ENCODE measurements around the gene EPHB1.

EPHB1 gene

GRCh38 chr3:135242285-135242684 is 447.2 kb downstream of the EPHB1 start:
- ATAC-seq: no peak

DNA sequence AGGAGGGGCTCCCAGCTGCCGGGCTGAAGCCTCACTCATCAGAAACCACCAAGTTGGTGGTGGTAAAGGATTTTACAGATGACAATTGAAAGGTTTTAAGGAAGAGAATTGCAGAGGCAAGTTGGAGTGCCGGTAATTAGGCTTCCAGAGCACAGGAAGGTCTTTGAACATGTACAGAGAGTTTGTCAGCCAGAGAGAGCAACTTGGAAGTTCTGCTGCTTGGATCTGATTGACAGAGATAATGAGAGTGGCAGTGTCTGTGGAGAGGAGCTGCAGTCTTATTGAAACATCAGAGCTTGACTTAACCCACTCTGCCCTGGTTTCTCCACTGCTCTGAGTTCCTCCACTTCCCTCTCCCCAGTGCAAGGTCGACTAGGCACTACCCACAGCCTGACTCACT is 448.6 kb downstream of the EPHB1 start:
- DNase-seq (no peak), ATAC-seq (no peak)
- Mint-ChIP-seq H3K9me3 (no peaks in the 10 kb centered on the region), H3K27ac (no peak overlapping the region), H3K4me1 (no peaks in the 10 kb centered on the region), H3K4me3 (no peak overlapping the region), H3K27me3 (no peaks in the 10 kb centered on the region)

More at GRCh38 chr3:135242285-135242684, 447.2 kb downstream of the EPHB1 start:
- Mint-ChIP-seq H3K27ac (no peak overlapping the region), H3K4me1 (no peaks in the 10 kb centered on the region), H3K9me3 (no peaks in the 10 kb centered on the region), H3K27me3 (no peaks in the 10 kb centered on the region), H3K4me3 (no peak overlapping the region)
- DNase-seq: no peak

GRCh38 chr3:135246027-135246426 is 451.0 kb downstream of the EPHB1 start:
- Mint-ChIP-seq H3K27ac (no peak overlapping the region), H3K27me3 (no peaks in the 10 kb centered on the region), H3K4me1 (no peaks in the 10 kb centered on the region), H3K4me3 (no peak overlapping the region), H3K9me3 (no peaks in the 10 kb centered on the region)
- DNase-seq: no peak
- no peak for ATAC-seq

- H3K27ac Mint-ChIP-seq: no peak overlapping the region
- ATAC-seq (no peak), DNase-seq (no peak)
- no peaks in the 10 kb centered on the region for H3K9me3 Mint-ChIP-seq
- no peaks in the 10 kb centered on the region for H3K4me1 Mint-ChIP-seq
- H3K27me3 Mint-ChIP-seq: no peaks in the 10 kb centered on the region
- no peak overlapping the region for H3K4me3 Mint-ChIP-seq
These were observed 453.2 kb downstream of the EPHB1 start for GRCh38 chr3:135248213-135248612.

DNA sequence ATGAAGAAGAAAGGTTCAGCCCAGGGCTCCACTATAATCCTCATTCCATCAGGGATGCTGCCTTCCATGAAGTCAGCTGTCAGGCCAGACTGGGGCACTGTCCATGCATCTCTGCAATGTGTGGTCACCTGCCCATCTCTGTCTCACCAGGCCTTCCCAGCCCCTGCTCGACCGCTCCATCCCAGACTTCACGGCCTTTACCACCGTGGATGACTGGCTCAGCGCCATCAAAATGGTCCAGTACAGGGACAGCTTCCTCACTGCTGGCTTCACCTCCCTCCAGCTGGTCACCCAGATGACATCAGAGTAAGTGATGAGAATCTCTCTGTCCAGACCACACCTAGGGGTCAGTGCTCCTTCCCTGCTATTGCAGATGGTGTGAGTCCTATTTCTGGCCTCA is 454.1 kb downstream of the EPHB1 start:
- no peak overlapping the region for H3K4me3 Mint-ChIP-seq
- peak; percentile 37 for ATAC-seq
- H3K27ac Mint-ChIP-seq: no peak overlapping the region
- no peaks in the 10 kb centered on the region for H3K27me3 Mint-ChIP-seq
- no peaks in the 10 kb centered on the region for H3K9me3 Mint-ChIP-seq
- no peak for DNase-seq
- H3K4me1 Mint-ChIP-seq: no peaks in the 10 kb centered on the region

DNA sequence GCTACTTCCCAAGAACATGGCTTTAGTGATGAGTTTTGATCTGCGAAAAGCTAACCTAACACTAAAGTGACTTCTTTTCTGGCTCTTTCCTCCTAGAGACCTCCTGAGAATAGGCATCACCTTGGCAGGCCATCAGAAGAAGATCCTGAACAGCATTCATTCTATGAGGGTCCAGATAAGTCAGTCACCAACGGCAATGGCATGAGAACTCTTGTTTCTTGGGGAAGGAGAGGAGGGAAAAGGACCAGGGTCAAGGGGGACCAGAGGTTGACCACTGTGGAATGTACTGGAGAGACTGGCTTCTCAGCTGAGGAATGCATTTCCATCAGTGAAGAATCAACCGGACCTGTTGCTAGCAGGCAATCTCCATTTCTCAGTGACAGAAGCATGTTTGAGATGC is 463.9 kb downstream of the EPHB1 start:
- H3K4me3 Mint-ChIP-seq: no peak overlapping the region
- peaks cover 0 to 15% of the 10 kb centered on the region in 2 donors for H3K9me3 Mint-ChIP-seq
- peaks cover 5% of the 10 kb centered on the region for H3K27me3 Mint-ChIP-seq
- no peak for ATAC-seq
- no peak overlapping the region for H3K27ac Mint-ChIP-seq
- no peaks in the 10 kb centered on the region for H3K4me1 Mint-ChIP-seq
- no peak for DNase-seq

- no peak for ATAC-seq
- H3K4me1 Mint-ChIP-seq: no peaks in the 10 kb centered on the region
- DNase-seq: no peak
- no peak overlapping the region for H3K27ac Mint-ChIP-seq
- peaks cover 5% of the 10 kb centered on the region for H3K27me3 Mint-ChIP-seq
- H3K4me3 Mint-ChIP-seq: no peak overlapping the region
- H3K9me3 Mint-ChIP-seq: peaks cover 0 to 12% of the 10 kb centered on the region in 2 donors
These were observed 465.0 kb downstream of the EPHB1 start for GRCh38 chr3:135260025-135260424.

DNA sequence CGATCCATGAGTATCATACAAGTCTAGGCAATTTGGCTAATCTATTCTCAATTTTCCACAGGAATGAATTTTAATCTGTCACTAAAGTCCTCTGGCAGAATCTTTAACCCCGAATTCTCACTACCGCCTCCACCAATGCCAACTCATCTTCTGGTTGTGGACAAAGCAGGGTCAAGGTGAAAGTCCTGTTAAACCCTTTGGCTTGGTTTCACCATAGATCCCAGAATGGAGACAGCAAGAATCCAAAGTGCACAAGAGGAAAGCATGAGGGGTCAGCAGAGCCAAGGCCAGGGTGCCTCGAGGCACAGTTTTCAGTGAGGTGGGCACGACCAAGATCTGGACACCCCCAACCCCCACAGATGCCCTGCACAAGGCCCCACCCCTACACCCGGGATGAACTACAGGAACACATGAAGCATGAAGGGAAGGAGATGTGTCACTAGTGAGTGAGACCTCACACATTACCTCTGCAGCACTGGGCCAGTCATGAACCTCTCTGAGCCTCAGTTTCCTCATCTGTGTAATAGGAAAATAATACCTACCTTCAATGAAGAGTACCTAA is 466.2 kb downstream of the EPHB1 start:
- no peak overlapping the region for H3K27ac Mint-ChIP-seq
- peaks cover 6 to 7% of the 10 kb centered on the region in 2 donors for H3K9me3 Mint-ChIP-seq
- H3K4me3 Mint-ChIP-seq: no peak overlapping the region
- no peaks in the 10 kb centered on the region for H3K4me1 Mint-ChIP-seq
- no peak for DNase-seq
- H3K27me3 Mint-ChIP-seq: peaks cover 5% of the 10 kb centered on the region
- no peak for ATAC-seq

GRCh38 chr3:135261916-135262315 is 466.9 kb downstream of the EPHB1 start:
- no peak for DNase-seq
- Mint-ChIP-seq H3K9me3 (peaks cover 6 to 7% of the 10 kb centered on the region in 2 donors), H3K4me1 (no peaks in the 10 kb centered on the region), H3K27me3 (peaks cover 5% of the 10 kb centered on the region), H3K27ac (no peak overlapping the region), H3K4me3 (no peak overlapping the region)
- ATAC-seq: no peak

GRCh38 chr3:135262441-135262840 is 467.4 kb downstream of the EPHB1 start:
- peaks cover 6 to 7% of the 10 kb centered on the region in 2 donors for H3K9me3 Mint-ChIP-seq
- H3K4me1 Mint-ChIP-seq: no peaks in the 10 kb centered on the region
- no peak for DNase-seq
- no peak for ATAC-seq
- H3K27ac Mint-ChIP-seq: no peak overlapping the region
- H3K4me3 Mint-ChIP-seq: no peak overlapping the region
- peaks cover 5% of the 10 kb centered on the region for H3K27me3 Mint-ChIP-seq

DNA sequence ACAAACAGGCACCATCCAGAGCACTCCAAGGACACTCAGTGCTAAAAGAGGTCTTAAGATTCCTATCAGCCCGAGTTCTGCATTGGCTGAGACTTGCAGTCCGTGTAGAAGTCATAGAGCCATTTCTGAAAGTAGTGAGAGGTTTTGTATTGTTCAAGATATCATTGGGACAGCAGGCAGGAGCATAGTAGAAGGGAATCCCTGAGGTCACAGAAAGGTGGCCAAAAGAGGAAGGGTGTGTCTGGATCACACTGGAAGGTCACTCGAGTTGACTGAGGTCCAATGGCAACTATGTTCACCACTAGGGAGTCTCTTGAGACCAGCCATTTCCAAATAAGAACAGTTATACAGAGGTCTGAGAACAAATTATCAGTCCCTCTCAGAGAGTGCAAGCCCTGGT is 468.3 kb downstream of the EPHB1 start:
- peaks cover 5% of the 10 kb centered on the region for H3K27me3 Mint-ChIP-seq
- no peak overlapping the region for H3K4me3 Mint-ChIP-seq
- peaks cover 6 to 7% of the 10 kb centered on the region in 2 donors for H3K9me3 Mint-ChIP-seq
- no peak for DNase-seq
- no peaks in the 10 kb centered on the region for H3K4me1 Mint-ChIP-seq
- no peak for ATAC-seq
- no peak overlapping the region for H3K27ac Mint-ChIP-seq

- DNase-seq (no peak), ATAC-seq (no peak)
- Mint-ChIP-seq H3K4me1 (no peaks in the 10 kb centered on the region), H3K9me3 (peaks cover 0 to 6% of the 10 kb centered on the region in 2 donors), H3K27ac (no peak overlapping the region), H3K4me3 (no peak overlapping the region), H3K27me3 (no peaks in the 10 kb centered on the region)
These were observed 472.4 kb downstream of the EPHB1 start for GRCh38 chr3:135267487-135267886.

- Mint-ChIP-seq H3K4me3 (no peak overlapping the region), H3K4me1 (no peaks in the 10 kb centered on the region), H3K27ac (no peak overlapping the region), H3K27me3 (no peaks in the 10 kb centered on the region), H3K9me3 (peaks cover 0 to 6% of the 10 kb centered on the region in 2 donors)
- ATAC-seq: no peak
- no peak for DNase-seq
These were observed 474.0 kb downstream of the EPHB1 start for GRCh38 chr3:135268941-135269532.

GRCh38 chr3:135271177-135272025 is 476.3 kb downstream of the EPHB1 start:
- DNase-seq: no peak
- no peak for ATAC-seq
- Mint-ChIP-seq H3K27ac (no peak overlapping the region), H3K27me3 (no peaks in the 10 kb centered on the region), H3K4me3 (no peak overlapping the region), H3K9me3 (no peaks in the 10 kb centered on the region), H3K4me1 (no peaks in the 10 kb centered on the region)

DNA sequence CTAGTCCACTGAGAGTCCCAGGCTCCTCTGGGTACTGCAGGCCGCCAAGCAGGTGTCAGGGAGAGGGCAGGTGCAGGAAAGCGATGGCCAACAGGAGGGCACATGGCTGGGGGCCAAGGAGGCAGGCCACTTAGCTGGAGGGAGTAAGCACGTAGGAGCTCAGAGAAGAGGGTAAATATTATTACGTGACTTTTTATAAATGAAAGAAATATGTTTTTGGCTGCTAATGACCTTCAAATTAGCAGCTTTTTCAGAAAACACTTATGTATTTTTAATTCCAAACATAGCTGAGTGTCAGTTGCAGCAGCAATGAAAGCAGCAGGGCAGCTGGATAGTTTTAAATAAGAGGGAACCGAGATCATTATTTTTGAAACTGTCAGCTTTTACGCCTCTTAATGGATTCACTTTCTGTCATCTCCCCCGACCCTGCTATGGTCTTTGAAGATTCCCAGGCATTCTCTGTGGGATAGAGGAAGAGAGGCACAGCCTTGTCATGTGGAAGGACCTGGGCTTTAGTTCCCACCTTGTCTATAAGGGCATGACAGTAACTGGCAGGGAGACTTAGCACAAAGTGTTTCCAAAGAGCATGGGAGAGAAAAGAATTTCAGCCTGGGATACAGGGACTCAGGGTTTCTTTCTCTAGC is 477.1 kb downstream of the EPHB1 start:
- Mint-ChIP-seq H3K4me1 (no peaks in the 10 kb centered on the region), H3K4me3 (no peak overlapping the region)

DNA sequence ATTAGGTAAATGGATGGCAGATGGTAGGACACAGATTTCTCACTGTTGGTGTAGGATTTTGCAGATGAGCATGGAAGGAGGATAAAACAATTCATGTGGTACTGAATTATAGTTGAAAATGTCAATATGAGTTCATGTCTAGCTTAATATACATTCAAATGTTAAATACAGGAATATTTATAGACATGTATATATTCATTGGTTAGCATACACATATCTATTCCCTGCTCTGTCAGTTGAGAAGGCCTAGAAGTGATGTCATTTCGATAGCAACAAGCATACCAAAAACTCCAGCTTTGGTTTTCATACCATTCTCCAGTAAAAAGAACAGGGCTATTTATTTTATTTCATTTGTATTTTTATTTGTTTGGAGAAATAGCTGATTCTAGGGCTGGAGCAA is 497.1 kb downstream of the EPHB1 start:
- H3K27me3 Mint-ChIP-seq: no peaks in the 10 kb centered on the region
- no peak overlapping the region for H3K4me3 Mint-ChIP-seq
- no peak for ATAC-seq
- DNase-seq: no peak
- no peaks in the 10 kb centered on the region for H3K4me1 Mint-ChIP-seq
- H3K9me3 Mint-ChIP-seq: peaks cover 5 to 6% of the 10 kb centered on the region in 2 donors
- no peak overlapping the region for H3K27ac Mint-ChIP-seq

More for the DNA sequence above, 477.1 kb downstream of the EPHB1 start:
- no peak for DNase-seq
- Mint-ChIP-seq H3K27ac (no peak overlapping the region), H3K27me3 (no peaks in the 10 kb centered on the region), H3K9me3 (no peaks in the 10 kb centered on the region)
- ATAC-seq: no peak

All from stimulated activated naive CD8-positive, alpha-beta T cell treated with anti-CD3 and anti-CD28 coated beads, Interleukin-15, amount 100 ng/mL, for 72 hours (primary cell).